Kidney (tissue), 14 donors: ENCODE measurements around the gene OAS2. TPM values are rescaled to one million over a fixed set of nuclear protein-coding genes. Genes with fewer than 3 reads are reported as not detected.

ENCODE experiments used
- DNase-seq, 5 donors: peaks; one replicate each; pipeline ENCODE4 v3.0.0-alpha.2; 2013 to 2020
- FAIRE-seq: peaks from 2 replicates; lab custom pipeline; 2012; peaks lifted over from hg19 to GRCh38; lab: Jason Lieb, UNC
- H3K27ac ChIP-seq, 2 donors: one replicate each; pipeline ENCODE4 v1.7.0; 2013; ENCODE audit warnings: low read depth in 2 of 2, low read length in 2 of 2, inconsistent platforms in 1 of 2
- H3K27me3 ChIP-seq: one replicate; pipeline ENCODE4 v1.7.1; 2013; ENCODE audit warnings: low read length, inconsistent platforms; ENCODE audit not compliant: control insufficient read depth, insufficient read depth
- H3K36me3 ChIP-seq, 3 donors: one replicate each; pipeline versions ENCODE4 v1.7.0 to v1.7.1; 2013; ENCODE audit warnings: low read length in 3 of 3, control low read depth in 1 of 3, inconsistent platforms in 1 of 3; ENCODE audit not compliant: insufficient read depth in 3 of 3, control insufficient read depth in 2 of 3
- H3K4me1 ChIP-seq, 3 donors: one replicate each; pipeline versions ENCODE4 v1.7.0 to v1.7.1; 2013; ENCODE audit warnings: low read length in 3 of 3, inconsistent platforms in 1 of 3, low read depth in 1 of 3; ENCODE audit not compliant: control insufficient read depth in 2 of 3, insufficient read depth in 2 of 3
- H3K4me3 ChIP-seq, 3 donors: one replicate each; pipeline versions ENCODE4 v1.7.0 to v1.8.1; 2013; ENCODE audit warnings: low read length in 3 of 3, control low read depth in 1 of 3, inconsistent platforms in 1 of 3
- H3K9ac ChIP-seq, 3 donors: one replicate each; pipeline versions ENCODE4 v1.7.0 to v1.7.1; 2013; ENCODE audit warnings: low read length in 3 of 3, control low read depth in 1 of 3, inconsistent platforms in 1 of 3
- H3K9me3 ChIP-seq, 3 donors: one replicate each; pipeline versions ENCODE4 v1.7.0 to v1.7.1; 2013; ENCODE audit warnings: low read length in 3 of 3, control low read depth in 1 of 3, inconsistent platforms in 1 of 3; ENCODE audit not compliant: control insufficient read depth in 2 of 3, insufficient read depth in 1 of 3
- CTCF ChIP-seq: IDR thresholded peaks from 3 replicates; pipeline ENCODE4 v1.5.1; 2012; ENCODE audit warnings: mild to moderate bottlenecking, moderate library complexity, borderline replicate concordance; ENCODE audit not compliant: insufficient read depth; ENCODE audit errors: extremely low read depth
- intact Hi-C: fragments of 100-400 bp; cut with DNase I; formaldehyde crosslinking; loops from one replicate; pipeline ENCODE4 v1.11.1; 2022
- polyA plus RNA-seq: library from polyadenylated mRNA; stranded (reverse); fragments of 350-450 nt; fragmentation: Illumina TruSeq; extraction: RNeasy Lipid Tissue Mini Kit (QIAGEN cat#74804); gene quantifications from one replicate; pipeline ENCODE4 v1.2.3, GENCODE V29; 2014; ENCODE audit warnings: low read depth, low replicate concordance; ENCODE audit not compliant: insufficient read depth
- total RNA-seq: library from RNA; stranded (reverse); fragmentation: NEBNext Ultra II Directional; extraction: Animal tissue kit (Norgen Biotek cat#: 25700); gene quantifications from one replicate; pipeline ENCODE4 v1.2.1, GENCODE V29; 2021
- donor health status: control.
- donor health status: control.
- donor health status: control.
- donor health status: control.
- donor health status: control.
- donor health status: DM: yes; HTN: yes; CAD: no.
- donor health status: Normal renal cell carcinoma (clear cell type).

OAS2 gene
- total and polyA plus RNA-seq, 2 donors from 2014 or later: 5.0 to 11.7 TPM

GRCh38 chr12:112930350-112930749 is 48.0 kb upstream of the OAS2 start:
- no peak overlapping the region for H3K27ac ChIP-seq
- peaks cover 0 to under 1% (median 0%) of the 10 kb centered on the region in 3 donors for H3K4me1 ChIP-seq
- no peaks in the 10 kb centered on the region for H3K36me3 ChIP-seq
- no peak overlapping the region for H3K9ac ChIP-seq
- TF ChIP-seq CTCF: no peak
- intact Hi-C loops: no loop called here
- H3K9me3 ChIP-seq: no peaks in the 10 kb centered on the region
- no peak for FAIRE-seq
- no peak for DNase-seq
- H3K4me3 ChIP-seq: no peak overlapping the region
- H3K27me3 ChIP-seq: no peaks in the 10 kb centered on the region

GRCh38 chr12:112932485-112933128 is 45.7 kb upstream of the OAS2 start:
- no peak overlapping the region for H3K4me3 ChIP-seq
- H3K9me3 ChIP-seq: no peaks in the 10 kb centered on the region
- H3K4me1 ChIP-seq: no peaks in the 10 kb centered on the region
- no peaks in the 10 kb centered on the region for H3K36me3 ChIP-seq
- no peak overlapping the region for H3K27ac ChIP-seq
- no peak for FAIRE-seq
- no peaks in the 10 kb centered on the region for H3K27me3 ChIP-seq
- H3K9ac ChIP-seq: no peak overlapping the region
- no peak for TF ChIP-seq CTCF
- no peak for DNase-seq
- intact Hi-C loops: no loop called here

GRCh38 chr12:112933129-112933505 is 45.2 kb upstream of the OAS2 start:
- no peak for TF ChIP-seq CTCF
- no peaks in the 10 kb centered on the region for H3K36me3 ChIP-seq
- H3K4me3 ChIP-seq: no peak overlapping the region
- H3K27me3 ChIP-seq: no peaks in the 10 kb centered on the region
- intact Hi-C loops: no loop called here
- H3K9me3 ChIP-seq: no peaks in the 10 kb centered on the region
- DNase-seq (no peak), FAIRE-seq (no peak)
- H3K9ac ChIP-seq: no peak overlapping the region
- no peak overlapping the region for H3K27ac ChIP-seq
- no peaks in the 10 kb centered on the region for H3K4me1 ChIP-seq

GRCh38 chr12:112936264-112936663 is 42.1 kb upstream of the OAS2 start:
- Histone ChIP-seq H3K27me3 (no peaks in the 10 kb centered on the region), H3K9ac (no peak overlapping the region), H3K36me3 (no peaks in the 10 kb centered on the region), H3K4me1 (peaks cover 0 to 9% (median 4%) of the 10 kb centered on the region in 3 donors), H3K27ac (no peak overlapping the region), H3K9me3 (no peaks in the 10 kb centered on the region), H3K4me3 (no peak overlapping the region)
- FAIRE-seq (no peak), DNase-seq (no peak)
- intact Hi-C loops: no loop called here
- TF ChIP-seq CTCF: no peak
